PC-3 (cell line): Measurements from ENCODE around the gene TMEM30B. TPM values are rescaled to one million over a fixed set of nuclear protein-coding genes. Genes with fewer than 3 reads are reported as not detected.

Experiments
- ATAC-seq: fragments of 200-7000 bp; cut with Tn5 transposase; 2 replicates; pipeline ENCODE4 v1.9.1; 2020; ENCODE audit warnings: mild to moderate bottlenecking, moderate library complexity
- BruUV-seq: library from RNA; stranded (reverse); fragments of 400-500 nt; replicated peaks from 2 replicates; lab custom pipeline; 2021; lab: Mats Ljungman, UMichigan
- CTCF ChIA-PET: fragments of 300-600 bp; sonication (Branson Sonifier 250); formaldehyde crosslinking; loops from one replicate; lab custom pipeline; 2022; ENCODE audit warnings: antibody characterized with exemption; lab: Charles Lee
- POLR2A ChIA-PET: fragments of 300-600 bp; sonication (Branson Sonifier 250); formaldehyde crosslinking; loops from one replicate; lab custom pipeline; 2022; ENCODE audit warnings: antibody characterized with exemption; ENCODE audit not compliant: unreplicated experiment; lab: Charles Lee
- DNase-seq: peaks from one replicate; pipeline ENCODE4 v3.0.0-alpha.2; 2015
- H2AFZ ChIP-seq: fragments of 300-600 bp; sonication (generic); 2 replicates; pipeline ENCODE4 v1.6.0; 2016; ENCODE audit warnings: antibody characterized with exemption, low read length
- H3F3A ChIP-seq: fragments of 300-600 bp; sonication (generic); one replicate; pipeline ENCODE4 v1.6.0; 2017; ENCODE audit warnings: antibody characterized with exemption, low read length, control low read depth, mild to moderate bottlenecking; ENCODE audit not compliant: unreplicated experiment
- H3K27ac ChIP-seq: fragments of 300-600 bp; sonication (generic); 2 replicates; pipeline ENCODE4 v1.5.1; 2016; ENCODE audit warnings: mild to moderate bottlenecking, low read length
- H3K27me3 ChIP-seq: fragments of 300-600 bp; sonication (generic); 2 replicates; pipeline ENCODE4 v1.6.1; 2016; ENCODE audit warnings: low read length, mixed read lengths
- H3K36me3 ChIP-seq: fragments of 300-600 bp; sonication (generic); 2 replicates; pipeline ENCODE4 v1.6.1; 2016; ENCODE audit warnings: low read depth, mixed run types, low read length, mixed read lengths
- H3K4me1 ChIP-seq: fragments of 300-600 bp; sonication (generic); 2 replicates; pipeline ENCODE4 v1.5.1; 2016; ENCODE audit warnings: low read length; ENCODE audit not compliant: insufficient read depth
- H3K4me2 ChIP-seq: fragments of 300-600 bp; sonication (generic); 2 replicates; pipeline ENCODE4 v1.6.0; 2016; ENCODE audit warnings: low read length
- H3K4me3 ChIP-seq: fragments of 300-600 bp; sonication (generic); 2 replicates; pipeline ENCODE4 v1.5.1; 2016; ENCODE audit warnings: mild to moderate bottlenecking, low read length, mixed read lengths
- H3K79me2 ChIP-seq: fragments of 300-600 bp; sonication (generic); 2 replicates; pipeline ENCODE4 v1.6.1; 2017; ENCODE audit warnings: low read length, mixed read lengths
- H3K9ac ChIP-seq: fragments of 300-600 bp; sonication (generic); 2 replicates; pipeline ENCODE4 v1.6.0; 2016; ENCODE audit warnings: mild to moderate bottlenecking, low read length
- H3K9me2 ChIP-seq: fragments of 300-600 bp; sonication (generic); replicated peaks from 2 replicates; pipeline ENCODE4 v1.6.1; 2016; ENCODE audit warnings: mixed run types, low read length, mixed read lengths
- H3K9me3 ChIP-seq: fragments of 300-600 bp; sonication (generic); 2 replicates; pipeline ENCODE4 v1.6.1; 2016; ENCODE audit warnings: low read length, mixed read lengths
- H4K20me1 ChIP-seq: fragments of 300-600 bp; sonication (generic); 2 replicates; pipeline ENCODE4 v1.6.1; 2016; ENCODE audit warnings: low read length, mixed read lengths
- CTCF ChIP-seq: fragments of 300-600 bp; sonication (generic); conservative IDR thresholded peaks from 2 replicates; pipeline ENCODE4 v1.5.1; 2017; ENCODE audit warnings: antibody characterized with exemption, low read depth, mild to moderate bottlenecking, low read length
- EZH2 ChIP-seq: fragments of 300-600 bp; sonication (generic); IDR thresholded peaks from one replicate; pipeline ENCODE4 v1.6.1; 2017; ENCODE audit warnings: antibody characterized with exemption, mild to moderate bottlenecking, low read length; ENCODE audit not compliant: unreplicated experiment
- EZH2phosphoT487 ChIP-seq: fragments of 300-600 bp; sonication (generic); IDR thresholded peaks from 2 replicates; pipeline ENCODE4 v1.6.1; 2018; ENCODE audit warnings: mild to moderate bottlenecking, antibody characterized with exemption, low read length, borderline replicate concordance
- intact Hi-C: fragments of 100-400 bp; cut with micrococcal nuclease; formaldehyde crosslinking; loops from 2 replicates; pipeline ENCODE4 v1.9.0; 2023
- total RNA-seq: library from RNA; depleted of rRNA; stranded (reverse); fragments of >200 nt; gene quantifications from 2 replicates; pipeline ENCODE4 v1.2.3, GENCODE V29; 2014

The TMEM30B gene
- total RNA-seq, 1 experiment from 2014 or later, result 70.6 TPM

GRCh38 chr14:61308198-61308597 lies 27.1 kb upstream of the TMEM30B start:
- intact Hi-C loops, result no loop called here
- Histone ChIP-seq H3K4me3 (no peak overlapping the region), H3K9me2 (no peaks in the 10 kb centered on the region), H3K27me3 (no peaks in the 10 kb centered on the region), H3K4me1 (no peaks in the 10 kb centered on the region), H3K4me2 (no peak overlapping the region), H3K9me3 (0 out of 2 replicates have a peak, but pooled peaks cover 4% of the 10 kb centered on the region), H3K27ac (no peak overlapping the region), H4K20me1 (no peaks in the 10 kb centered on the region), H2AFZ (no peak overlapping the region), H3F3A (no peaks in the 10 kb centered on the region), H3K9ac (no peak overlapping the region), H3K79me2 (no peaks in the 10 kb centered on the region), H3K36me3 (no peaks in the 10 kb centered on the region)
- TF ChIP-seq CTCF (no peak), EZH2 (no peak), EZH2phosphoT487 (no peak)
- POLR2A ChIA-PET, result no interaction called here
- no peak for DNase-seq
- BruUV-seq, result no TSS peak
- CTCF ChIA-PET, result no interaction called here
- no peak; the same call in 1 of the 2 replicates for ATAC-seq

GRCh38 chr14:61304688-61305087 lies 23.6 kb upstream of the TMEM30B start:
- Histone ChIP-seq H3F3A (no peaks in the 10 kb centered on the region), H3K79me2 (no peaks in the 10 kb centered on the region), H3K9me3 (no peaks in the 10 kb centered on the region), H3K9ac (no peak overlapping the region), H3K27ac (no peak overlapping the region), H3K9me2 (no peaks in the 10 kb centered on the region), H3K27me3 (no peaks in the 10 kb centered on the region), H3K4me1 (no peaks in the 10 kb centered on the region), H3K4me3 (no peak overlapping the region), H3K4me2 (no peak overlapping the region), H4K20me1 (no peaks in the 10 kb centered on the region), H3K36me3 (no peaks in the 10 kb centered on the region), H2AFZ (no peak overlapping the region)
- ChIA-PET POLR2A (no interaction called here), CTCF (no interaction called here)
- BruUV-seq, result no TSS peak
- ATAC-seq (no peak), DNase-seq (no peak)
- no peak for TF ChIP-seq CTCF
- TF ChIP-seq EZH2, result no peak
- TF ChIP-seq EZH2phosphoT487, result no peak
- intact Hi-C loops, result no loop called here

GRCh38 chr14:61300754-61301153 lies 19.6 kb upstream of the TMEM30B start:
- Histone ChIP-seq H3K4me1 (no peaks in the 10 kb centered on the region), H3K27me3 (no peaks in the 10 kb centered on the region), H3K27ac (no peak overlapping the region), H2AFZ (no peak overlapping the region), H3K9me3 (no peaks in the 10 kb centered on the region), H3K36me3 (no peaks in the 10 kb centered on the region), H3K4me2 (no peak overlapping the region), H3K79me2 (no peaks in the 10 kb centered on the region), H3K4me3 (no peak overlapping the region), H3K9ac (no peak overlapping the region), H3K9me2 (no peaks in the 10 kb centered on the region), H4K20me1 (no peaks in the 10 kb centered on the region), H3F3A (no peaks in the 10 kb centered on the region)
- DNase-seq (no peak), ATAC-seq (no peak)
- BruUV-seq, result no TSS peak
- CTCF ChIA-PET, result no interaction called here
- POLR2A ChIA-PET, result no interaction called here
- intact Hi-C loops, result no loop called here
- TF ChIP-seq EZH2 (no peak), CTCF (no peak), EZH2phosphoT487 (no peak)
